HEK293T (cell line): ENCODE measurements around the gene CLHC1.

Source experiments
- CTCF ChIA-PET: fragments of 350-600 bp; formaldehyde crosslinking; extraction: SDS; loops from one replicate; lab custom pipeline; 2021; ENCODE audit warnings: antibody characterized with exemption, inconsistent platforms; lab: Yijun Ruan, JAX
- POLR2A ChIA-PET: fragments of 350-600 bp; formaldehyde crosslinking; extraction: SDS; loops from one replicate; lab custom pipeline; 2020; ENCODE audit warnings: antibody characterized with exemption, inconsistent platforms; lab: Yijun Ruan, JAX
- DNase-seq: peaks from one replicate; pipeline ENCODE4 v3.0.0; 2012; ENCODE audit warnings: mixed read lengths; ENCODE audit errors: extremely low spot score
- ARNT ChIP-seq: fragments of 450-650 bp; IDR thresholded peaks from 2 replicates; pipeline ENCODE4 v1.6.1; 2017; ENCODE audit warnings: mild to moderate bottlenecking
- BHLHE40 ChIP-seq: fragments of 450-650 bp; IDR thresholded peaks from 2 replicates; pipeline ENCODE4 v1.6.1; 2016; ENCODE audit warnings: mild to moderate bottlenecking, moderate library complexity, borderline replicate concordance
- CTBP1 ChIP-seq: fragments of 450-650 bp; IDR thresholded peaks from 2 replicates; pipeline ENCODE4 v1.6.1; 2016; ENCODE audit warnings: borderline replicate concordance
- ELF4 ChIP-seq: fragments of 450-650 bp; IDR thresholded peaks from 2 replicates; pipeline ENCODE4 v1.6.1; 2017; ENCODE audit warnings: antibody characterized with exemption
- FOXA1 ChIP-seq: fragments of 450-650 bp; IDR thresholded peaks from 2 replicates; pipeline ENCODE4 v1.6.1; 2016; ENCODE audit warnings: mild to moderate bottlenecking
- FOXK2 ChIP-seq: fragments of 450-650 bp; IDR thresholded peaks from 2 replicates; pipeline ENCODE4 v1.6.1; 2016; ENCODE audit warnings: mild to moderate bottlenecking
- FOXM1 ChIP-seq: fragments of 450-650 bp; IDR thresholded peaks from 2 replicates; pipeline ENCODE4 v1.6.1; 2017; ENCODE audit warnings: mild to moderate bottlenecking, borderline replicate concordance
- HDGF ChIP-seq: fragments of 450-650 bp; IDR thresholded peaks from 2 replicates; pipeline ENCODE4 v1.6.1; 2017; ENCODE audit warnings: antibody characterized with exemption, borderline replicate concordance
- L3MBTL2 ChIP-seq: fragments of 450-650 bp; conservative IDR thresholded peaks from 2 replicates; pipeline ENCODE4 v1.6.1; 2016; ENCODE audit warnings: mild to moderate bottlenecking
- LEF1 ChIP-seq: fragments of 450-650 bp; IDR thresholded peaks from 2 replicates; pipeline ENCODE4 v1.6.1; 2017; ENCODE audit warnings: mild to moderate bottlenecking, borderline replicate concordance
- NFRKB ChIP-seq: fragments of 450-650 bp; IDR thresholded peaks from 2 replicates; pipeline ENCODE4 v1.6.1; 2016; ENCODE audit warnings: mild to moderate bottlenecking, moderate library complexity
- PKNOX1 ChIP-seq: fragments of 450-650 bp; IDR thresholded peaks from 2 replicates; pipeline ENCODE4 v1.6.1; 2016
- SP1 ChIP-seq: fragments of 450-650 bp; IDR thresholded peaks from 2 replicates; pipeline ENCODE4 v1.6.1; 2017
- SUZ12 ChIP-seq: fragments of 450-650 bp; IDR thresholded peaks from 2 replicates; pipeline ENCODE4 v1.6.1; 2016; ENCODE audit warnings: mild to moderate bottlenecking
- TARDBP ChIP-seq: fragments of 450-650 bp; IDR thresholded peaks from 2 replicates; pipeline ENCODE4 v1.6.1; 2016
- ZNF384 ChIP-seq: fragments of 450-650 bp; IDR thresholded peaks from 2 replicates; pipeline ENCODE4 v1.6.1; 2016

The CLHC1 gene

GRCh38 chr2:55155764-55156281 is 76.3 kb downstream of the CLHC1 start:
- POLR2A ChIA-PET = interaction anchor here (1.5 kb wide), 1 partner anchor 105 kb away, joined by 4 read pairs; the partner anchor contains the start of gene RTN4
- no peak for TF ChIP-seq FOXM1
- TF ChIP-seq HDGF = no peak
- TF ChIP-seq SUZ12 = no peak
- TF ChIP-seq ELF4 = no peak
- no peak for TF ChIP-seq L3MBTL2
- TF ChIP-seq ZNF384 = no peak
- TF ChIP-seq BHLHE40 = no peak
- no peak for DNase-seq
- CTCF ChIA-PET = interaction anchor here (0.7 to 0.8 kb wide), 2 partner anchors 15 to 40 kb away, joined by 3 to 6 read pairs; no protein-coding TSS in a partner anchor

GRCh38 chr2:55155206-55155605 is 76.9 kb downstream of the CLHC1 start:
- TF ChIP-seq ZNF384 (no peak), BHLHE40 (no peak), FOXA1 (no peak)

GRCh38 chr2:55154525-55155030 is 77.5 kb downstream of the CLHC1 start:
- DNase-seq = no peak
- ChIA-PET CTCF (no interaction called here), POLR2A (interaction anchor here (1.5 kb wide), 1 partner anchor 105 kb away, joined by 5 read pairs; the partner anchor contains the start of gene RTN4)
- TF ChIP-seq FOXK2 (no peak), PKNOX1 (no peak), SUZ12 (no peak), ELF4 (no peak), FOXA1 (no peak)

More at GRCh38 chr2:55155206-55155605, 76.9 kb downstream of the CLHC1 start:
- DNase-seq = no peak
- POLR2A ChIA-PET = interaction anchor here (1.5 kb wide), 1 partner anchor 105 kb away, joined by 5 read pairs; the partner anchor contains the start of gene RTN4
- CTCF ChIA-PET = interaction anchor here (0.7 kb wide), 1 partner anchor 15 kb away, joined by 3 read pairs; no protein-coding TSS in a partner anchor

- POLR2A ChIA-PET = interaction anchor here (1.5 kb wide), 1 partner anchor 104 kb away, joined by 5 read pairs; the partner anchor contains the start of gene RTN4
Observed at GRCh38 chr2:55153584-55154299, 78.4 kb downstream of the CLHC1 start.

GRCh38 chr2:55152475-55153412 is 79.3 kb downstream of the CLHC1 start:
- CTCF ChIA-PET = no interaction called here
- no peak for DNase-seq
- no peak for TF ChIP-seq SUZ12
- TF ChIP-seq SP1 = no peak
- no peak for TF ChIP-seq HDGF
- TF ChIP-seq BHLHE40 = no peak
- TF ChIP-seq L3MBTL2 = no peak
- TF ChIP-seq CTBP1 = no peak
- TF ChIP-seq LEF1 = no peak
- no peak for TF ChIP-seq FOXK2
- TF ChIP-seq FOXA1 = no peak
- TF ChIP-seq ELF4 = no peak
- TF ChIP-seq ARNT = no peak
- POLR2A ChIA-PET = no interaction called here

More at GRCh38 chr2:55153584-55154299, 78.4 kb downstream of the CLHC1 start:
- CTCF ChIA-PET = no interaction called here
- no peak for DNase-seq
- TF ChIP-seq SP1 (no peak), LEF1 (no peak), BHLHE40 (no peak), ELF4 (no peak), FOXK2 (no peak), FOXA1 (no peak), NFRKB (no peak), ZNF384 (no peak)

GRCh38 chr2:55151733-55152433 is 80.2 kb downstream of the CLHC1 start:
- POLR2A ChIA-PET = interaction anchor here (1.0 kb wide), 1 partner anchor 7 kb away, joined by 3 read pairs; no protein-coding TSS in a partner anchor
- CTCF ChIA-PET = no interaction called here
- DNase-seq = no peak
- no peak for TF ChIP-seq ZNF384
- TF ChIP-seq HDGF = no peak
- no peak for TF ChIP-seq SUZ12
- TF ChIP-seq ARNT = no peak
- no peak for TF ChIP-seq TARDBP
- TF ChIP-seq FOXA1 = no peak
- TF ChIP-seq NFRKB = no peak
- TF ChIP-seq FOXK2 = no peak
- TF ChIP-seq ELF4 = no peak
- TF ChIP-seq FOXM1 = no peak
- no peak for TF ChIP-seq L3MBTL2
- no peak for TF ChIP-seq LEF1
- TF ChIP-seq CTBP1 = no peak
